Heart left ventricle (tissue), 16 donors: ENCODE measurements around the gene SPECC1L. TPM values are rescaled to one million over a fixed set of nuclear protein-coding genes. Genes with fewer than 3 reads are reported as not detected.

Source experiments
- ATAC-seq, 4 donors: fragments of 200-7000 bp; cut with Tn5 transposase; one replicate each; pipeline ENCODE4 v1.9.1; 2020 to 2022; ENCODE audit warnings: moderate library complexity in 4 of 4, mild to moderate bottlenecking in 3 of 4, moderate number of reproducible peaks in 1 of 4
- DNase-seq, 5 donors: peaks; one replicate each; pipeline ENCODE4 v3.0.0-alpha.2; 2020
- H3K27ac ChIP-seq, 12 donors: fragments of 200-600 bp; sonication (generic) in 4 of 12; one replicate each; pipeline versions ENCODE4 v1.5.0 to v1.8.0; 2016 to 2022; ENCODE audit warnings: mild to moderate bottlenecking in 2 of 12
- H3K27me3 ChIP-seq, 9 donors: fragments of 200-600 bp; sonication (generic) in 2 of 9; one replicate each; pipeline versions ENCODE4 v1.5.1 to v1.8.0; 2016 to 2022; ENCODE audit warnings: mild to moderate bottlenecking in 3 of 9
- H3K36me3 ChIP-seq, 9 donors: fragments of 200-600 bp; sonication (generic) in 2 of 9; one replicate each; pipeline versions ENCODE4 v1.5.0 to v1.8.0; 2018 to 2022; ENCODE audit warnings: mild to moderate bottlenecking in 2 of 9
- H3K4me1 ChIP-seq, 12 donors: fragments of 200-600 bp; sonication (generic) in 4 of 12; one replicate each; pipeline versions ENCODE4 v1.5.0 to v1.8.0; 2016 to 2022; ENCODE audit warnings: mild to moderate bottlenecking in 3 of 12
- H3K4me3 ChIP-seq, 12 donors: fragments of 200-600 bp; sonication (generic) in 4 of 12; one replicate each; pipeline versions ENCODE4 v1.5.0 to v1.8.0; 2017 to 2022; ENCODE audit warnings: mild to moderate bottlenecking in 9 of 12, moderate library complexity in 4 of 12
- H3K9me3 ChIP-seq, 12 donors: fragments of 200-600 bp; sonication (generic) in 4 of 12; one replicate each; pipeline versions ENCODE4 v1.5.0 to v1.8.0; 2016 to 2022; ENCODE audit warnings: mild to moderate bottlenecking in 1 of 12
- CTCF ChIP-seq, 12 donors: fragments of 200-600 bp; sonication (generic) in 4 of 12; IDR thresholded peaks; one replicate each; pipeline versions ENCODE4 v1.5.0 to v1.8.0; 2018 to 2022; ENCODE audit warnings: antibody characterized with exemption in 12 of 12, mild to moderate bottlenecking in 5 of 12
- POLR2A ChIP-seq, 2 donors: fragments of 450-650 bp; IDR thresholded peaks; one replicate each; pipeline ENCODE4 v1.6.1; 2017; ENCODE audit warnings: antibody characterized with exemption in 2 of 2, mild to moderate bottlenecking in 2 of 2, moderate library complexity in 2 of 2
- WGBS, 4 donors: extraction: QIAGEN DNeasy Blood & Tissue Kit in 2 of 4; methylation state at CpG; one replicate each; pipeline versions ENCODE4 v1.1.5 to v1.1.7; 2013 to 2018; 5-methylcytosine and 5-hydroxymethylcytosine counted together
- intact Hi-C, 10 donors: fragments of 100-400 bp; cut with DNase I; formaldehyde crosslinking; loops; one replicate each; pipeline versions ENCODE4 v1.11.1 to v1.14.2; 2022
- polyA plus RNA-seq, 2 donors: library from polyadenylated mRNA; stranded (reverse); fragments of 200-250 nt; gene quantifications; one replicate each; pipeline ENCODE4 v1.2.3, GENCODE V29; 2013
- total RNA-seq, 9 donors: library from RNA; depleted of rRNA in 2 of 9; stranded (reverse); fragments of >200 nt in 2 of 9; fragmentation: NEBNext Ultra II Directional in 3 of 9; extraction: Animal tissue kit (Norgen Biotek cat#: 25700) in 3 of 9; gene quantifications; one replicate each; pipeline versions ENCODE4 v1.1.0 to v1.2.4, GENCODE V29; 2016 to 2023
- donor health status: ischemic (EF 13 %, LVEDD 7.1; RV severe dilation, severe dysfunction).
- donor health status: healthy with polysubstance abuse.
- donor health status: DM: no; HTN: yes; CAD: no.
- donor health status: DM: no; HTN: no; CAD: no.
- donor health status: ischemic (EF 25% LVEDD 6.9; RV normal size, moderate dysfunction).
- donor health status: ischemic (EF 25% LVEDD 5.7; RV mildly dilated, moderate dysfunction).
- donor health status: healthy.
- donor health status: DM: yes; HTN: yes; CAD: no.
- donor health status: ischemic (EF 35%, LVEDD 5.7; RV mildly dilated, moderate dysfunction).
- donor health status: nonischemic (EF 11% LVEDD 7.7; RV severe dilation, severe dysfunction).
- donor health status: DM: yes; HTN: yes; CAD: no.
- donor health status: PGD.
- donor health status: ischemic (EF 29% LVEDD 5.4; RV normal size, mild dysfunction).
- donor health status: nonischemic (EF 23%, LVEDD 6.1; RV moderate dilation, normal function).

SPECC1L gene
- total and polyA plus RNA-seq, 11 donors: 9.8 to 65.3 (median 38.9) TPM

GRCh38 chr22:24427500-24428164 lies 157.0 kb downstream of the SPECC1L start, which contains the start of gene ADORA2A:
ADORA2A (plus strand) TSS chr22:24427599; CDS start chr22:24433405, 5,806 bp downstream.
- no peaks in the 10 kb centered on the region for H3K27me3 ChIP-seq
- H3K9me3 ChIP-seq: no peaks in the 10 kb centered on the region
- ATAC-seq: no peak
- TF ChIP-seq POLR2A (IDR thresholded peaks at IDR 0.05) (no peak), CTCF (IDR thresholded peaks at IDR 0.05) (no peak)
- peak within 1 kb of the TSS in 4 of 12 donors; percentile 4 to 57 (median 20) for H3K4me3 ChIP-seq
- H3K27ac ChIP-seq: peak within 1 kb of the TSS in 4 of 12 donors; percentile 16 to 80 (median 40)
- H3K36me3 ChIP-seq: no peaks in the 10 kb centered on the region
- intact Hi-C loops: loop anchor here in 4 of 10 donors (5.0 kb wide), 4 partner anchors 45 to 100 kb away; no protein-coding TSS in a partner anchor
- H3K4me1 ChIP-seq: peaks cover 3 to 90% (median 39%) of the 10 kb centered on the region in 12 donors
- peak in 2 of 5 donors; percentile 55 to 77 for DNase-seq
- WGBS, 4 donors: 78 to 84% (median 81%) methylated on average over 16 to 22 of the region's 22 CpGs

- Histone ChIP-seq H3K4me1 (peaks cover 6 to 93% (median 49%) of the 10 kb centered on the region in 12 donors), H3K9me3 (no peaks in the 10 kb centered on the region), H3K27ac (peak overlapping the region in 7 of 12 donors; percentile 6 to 80 (median 21)), H3K27me3 (no peaks in the 10 kb centered on the region), H3K4me3 (peak overlapping the region in 3 of 12 donors; percentile 6 to 57 (median 35)), H3K36me3 (peaks cover 0 to 7% (median 0%) of the 10 kb centered on the region in 9 donors)
- no peak for TF ChIP-seq POLR2A (IDR thresholded peaks at IDR 0.05)
- no peak for TF ChIP-seq CTCF (IDR thresholded peaks at IDR 0.05)
- intact Hi-C loops: loop anchor here in 4 of 10 donors (5.0 kb wide), 4 partner anchors 43 to 102 kb away; no protein-coding TSS in a partner anchor
- ATAC-seq (no peak), DNase-seq (peak in 2 of 5 donors; percentile 27 to 63)
- WGBS, 4 donors: 59 to 83% (median 67%) methylated on average over 11 of the region's 11 CpGs
These were observed 158.2 kb downstream of the SPECC1L start for GRCh38 chr22:24428751-24429410.

- TF ChIP-seq POLR2A (IDR thresholded peaks at IDR 0.05): no peak
- TF ChIP-seq CTCF (IDR thresholded peaks at IDR 0.05): no peak
- no peaks in the 10 kb centered on the region for H3K9me3 ChIP-seq
- no peaks in the 10 kb centered on the region for H3K27me3 ChIP-seq
- peak; percentile 19 to 57 (median 34) for ATAC-seq
- WGBS, 4 donors: 54 to 78% (median 66%) methylated on average over 17 to 22 of the region's 22 CpGs
- DNase-seq: peak; percentile 69 to 85 (median 73)
- peak overlapping the region in 9 of 12 donors; percentile 8 to 80 (median 21) for H3K27ac ChIP-seq
- H3K36me3 ChIP-seq: peaks cover 0 to 7% (median 0%) of the 10 kb centered on the region in 9 donors
- H3K4me3 ChIP-seq: peak overlapping the region in 2 of 12 donors; percentile 35 to 57
- H3K4me1 ChIP-seq: peaks cover 6 to 95% (median 54%) of the 10 kb centered on the region in 12 donors
- intact Hi-C loops: loop anchor here in 5 of 10 donors (5.0 kb wide), 4 partner anchors 43 to 102 kb away; no protein-coding TSS in a partner anchor
These were observed 159.1 kb downstream of the SPECC1L start for GRCh38 chr22:24429411-24430365.
